SK-N-SH treated with all-trans-retinoic acid at 6 μM for 48 hours (cell line): ENCODE measurements around the gene SNTB2.

ENCODE experiments used
- ARNTL ChIP-seq: fragments of 450-650 bp; formaldehyde crosslinking; IDR thresholded peaks from 2 replicates; pipeline ENCODE4 v1.5.0; 2020; ENCODE audit warnings: low read depth, mild to moderate bottlenecking, moderate library complexity, borderline replicate concordance
- ESRRG ChIP-seq: fragments of 250-450 bp; sonication (Bioruptor Pico); IDR thresholded peaks from 2 replicates; pipeline ENCODE4 v1.6.1; 2021; ENCODE audit warnings: mild to moderate bottlenecking
- ZFP3 ChIP-seq: fragments of 250-450 bp; sonication (Bioruptor Pico); IDR thresholded peaks from 2 replicates; pipeline ENCODE4 v1.5.0; 2020; ENCODE audit warnings: mild to moderate bottlenecking, moderate library complexity

- TF ChIP-seq ESRRG (no peak), ZFP3 (no peak), ARNTL (CRISPR knock-in tag) (no peak)
These were observed 73.5 kb downstream of the SNTB2 start for GRCh38 chr16:69260506-69260905.
